Colonic mucosa (tissue), 4 donors: Measurements from ENCODE around the gene OGFOD1. TPM values are rescaled to one million over a fixed set of nuclear protein-coding genes. Genes with fewer than 3 reads are reported as not detected.

Experiments
- DNase-seq: peaks from one replicate; pipeline ENCODE4 v3.0.0-alpha.2; 2020
- H3K27ac ChIP-seq: fragments of 200-600 bp; one replicate; pipeline ENCODE4 v1.8.0; 2021
- H3K27me3 ChIP-seq: fragments of 200-600 bp; one replicate; pipeline ENCODE4 v1.8.0; 2021
- H3K36me3 ChIP-seq: fragments of 200-600 bp; one replicate; pipeline ENCODE4 v1.8.0; 2021
- H3K4me1 ChIP-seq: fragments of 200-600 bp; one replicate; pipeline ENCODE4 v1.8.0; 2021; ENCODE audit warnings: mild to moderate bottlenecking
- H3K4me3 ChIP-seq: fragments of 200-600 bp; one replicate; pipeline ENCODE4 v1.8.0; 2021
- H3K9ac ChIP-seq, 2 donors: one replicate each; pipeline ENCODE4 v1.7.0; 2013; ENCODE audit warnings: control low read depth in 2 of 2, low read depth in 2 of 2, low read length in 2 of 2
- H3K9me3 ChIP-seq: fragments of 200-600 bp; one replicate; pipeline ENCODE4 v1.8.0; 2021
- CTCF ChIP-seq: fragments of 200-600 bp; IDR thresholded peaks from one replicate; pipeline ENCODE4 v1.8.0; 2022; ENCODE audit warnings: antibody characterized with exemption, mild to moderate bottlenecking
- intact Hi-C: fragments of 100-400 bp; cut with DNase I; formaldehyde crosslinking; loops from one replicate; pipeline ENCODE4 v1.14.1; 2022
- total RNA-seq, 2 donors: library from RNA; stranded (reverse); fragmentation: NEBNext Ultra II Directional in 1 of 2; extraction: Animal tissue kit (Norgen Biotek cat#: 25700) in 1 of 2; gene quantifications; one replicate each; pipeline ENCODE4 v1.2.1, GENCODE V29; 2021
- donor health status: healthy.
- donor health status: DM: no; HTN: no; CAD: no.
- donor health status: DM: no; HTN: no; CAD: no.

The OGFOD1 gene
- total RNA-seq, 2 donors from 2014 or later: 20.3 to 33.0 TPM

DNA sequence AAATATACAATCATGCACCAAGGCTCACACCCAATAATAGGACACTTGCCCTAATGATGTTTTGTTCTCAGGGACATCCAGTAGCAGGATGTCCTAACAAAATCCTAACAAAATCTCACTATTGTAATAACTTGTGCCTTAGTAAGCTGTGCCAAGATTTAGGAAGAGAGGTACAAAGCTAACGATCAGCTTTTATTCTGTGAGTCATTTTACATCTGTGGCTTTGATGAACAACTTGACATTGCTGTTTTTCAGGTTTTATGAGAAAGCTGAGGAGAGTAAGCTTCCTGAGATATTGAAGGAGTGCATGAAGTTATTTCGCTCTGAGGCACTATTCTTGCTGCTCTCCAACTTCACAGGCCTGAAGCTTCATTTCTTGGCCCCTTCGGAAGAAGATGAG lies 18.9 kb downstream of the OGFOD1 start:
- no peak overlapping the region for H3K27ac ChIP-seq
- no peaks in the 10 kb centered on the region for H3K4me1 ChIP-seq
- intact Hi-C loops: no loop called here
- H3K36me3 ChIP-seq: peaks cover 13% of the 10 kb centered on the region
- no peak overlapping the region for H3K4me3 ChIP-seq
- H3K27me3 ChIP-seq: no peaks in the 10 kb centered on the region
- H3K9me3 ChIP-seq: no peaks in the 10 kb centered on the region
- no peak overlapping the region for H3K9ac ChIP-seq
- TF ChIP-seq CTCF: no peak
- no peak for DNase-seq

- H3K4me3 ChIP-seq: no peak overlapping the region
- no peaks in the 10 kb centered on the region for H3K27me3 ChIP-seq
- intact Hi-C loops: no loop called here
- no peak for DNase-seq
- no peaks in the 10 kb centered on the region for H3K9me3 ChIP-seq
- H3K4me1 ChIP-seq: no peaks in the 10 kb centered on the region
- H3K36me3 ChIP-seq: peaks cover 13% of the 10 kb centered on the region
- H3K9ac ChIP-seq: no peak overlapping the region
- H3K27ac ChIP-seq: no peak overlapping the region
- TF ChIP-seq CTCF: no peak
Measured at GRCh38 chr16:56470666-56471065, 19.3 kb downstream of the OGFOD1 start.

DNA sequence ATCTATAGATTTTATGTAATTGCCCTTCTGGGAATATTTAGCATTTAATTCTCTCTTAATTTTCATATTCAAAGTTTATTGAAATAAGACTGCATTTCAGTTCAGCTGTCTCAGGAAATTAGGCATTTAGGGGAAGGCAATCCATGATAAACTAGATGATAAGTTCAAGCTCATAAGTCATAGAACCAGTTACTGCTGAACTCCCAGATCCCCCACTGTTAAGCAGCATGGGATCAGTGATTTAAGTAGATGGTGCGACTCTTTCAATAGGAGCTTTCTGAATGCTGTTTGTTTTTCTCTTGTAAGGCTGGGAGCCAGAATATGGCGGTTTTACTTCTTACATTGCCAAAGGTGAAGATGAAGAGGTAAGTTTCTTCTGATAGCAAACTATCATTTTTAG lies 23.8 kb downstream of the OGFOD1 start:
- H3K36me3 ChIP-seq: peaks cover 4% of the 10 kb centered on the region
- no peak overlapping the region for H3K27ac ChIP-seq
- intact Hi-C loops: no loop called here

DNA sequence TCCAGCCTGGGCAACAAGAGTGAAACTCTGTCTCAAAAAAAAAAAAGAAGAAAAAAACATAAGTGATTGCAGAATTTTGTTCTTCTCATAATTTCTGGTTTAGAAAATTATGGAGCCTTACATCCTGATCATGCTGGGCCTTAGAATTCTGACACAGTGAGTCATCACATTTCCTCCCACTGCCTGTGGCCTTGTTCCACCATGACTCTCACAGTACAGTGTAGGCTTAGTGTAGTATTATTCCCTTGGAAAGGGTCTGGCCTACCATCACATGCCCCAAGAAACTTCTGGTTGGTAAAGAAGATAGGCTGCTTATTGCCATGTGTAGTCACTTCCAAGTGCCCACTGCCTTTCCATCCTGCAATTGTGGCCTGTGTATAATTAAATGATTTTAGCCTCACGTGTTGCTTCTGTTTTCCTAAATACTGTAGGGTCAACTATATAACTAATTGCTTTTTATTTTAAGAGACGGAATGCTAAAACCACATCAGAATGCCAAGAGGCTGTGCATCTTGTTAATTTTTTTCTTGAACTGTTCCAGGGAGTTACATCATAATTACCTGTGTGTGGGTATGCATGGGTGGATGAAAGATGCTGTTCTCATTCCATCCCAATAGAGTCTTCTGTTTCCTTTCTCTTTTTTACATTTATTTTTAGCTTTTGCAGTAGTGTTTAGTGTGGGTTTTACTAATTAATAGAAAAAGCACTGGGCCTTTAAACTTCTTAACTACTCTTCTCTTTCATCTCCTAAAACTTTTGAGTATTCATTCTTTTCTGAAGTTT lies 25.9 kb downstream of the OGFOD1 start:
- no peak for DNase-seq
- no peaks in the 10 kb centered on the region for H3K9me3 ChIP-seq
- no peak overlapping the region for H3K27ac ChIP-seq
- no peaks in the 10 kb centered on the region for H3K4me1 ChIP-seq
- no peak overlapping the region for H3K9ac ChIP-seq
- H3K27me3 ChIP-seq: no peaks in the 10 kb centered on the region
- intact Hi-C loops: no loop called here
- peaks cover 4% of the 10 kb centered on the region for H3K36me3 ChIP-seq
- TF ChIP-seq CTCF: no peak
- no peak overlapping the region for H3K4me3 ChIP-seq

More for the DNA sequence above, 23.8 kb downstream of the OGFOD1 start:
- Histone ChIP-seq H3K4me1 (no peaks in the 10 kb centered on the region), H3K9ac (no peak overlapping the region), H3K27me3 (no peaks in the 10 kb centered on the region), H3K4me3 (no peak overlapping the region), H3K9me3 (no peaks in the 10 kb centered on the region)
- DNase-seq: no peak
- TF ChIP-seq CTCF: no peak

- peaks cover 4% of the 10 kb centered on the region for H3K36me3 ChIP-seq
- DNase-seq: no peak
Measured at GRCh38 chr16:56478281-56479049, 27.1 kb downstream of the OGFOD1 start.

More at GRCh38 chr16:56478281-56479049, 27.1 kb downstream of the OGFOD1 start:
- no peak overlapping the region for H3K4me3 ChIP-seq
- no peaks in the 10 kb centered on the region for H3K4me1 ChIP-seq
- no peak overlapping the region for H3K27ac ChIP-seq
- intact Hi-C loops: no loop called here
- no peak overlapping the region for H3K9ac ChIP-seq
- no peaks in the 10 kb centered on the region for H3K27me3 ChIP-seq
- no peaks in the 10 kb centered on the region for H3K9me3 ChIP-seq
- no peak for TF ChIP-seq CTCF
